ENCODE results near the gene FAM131B.

The FAM131B gene

DNA sequence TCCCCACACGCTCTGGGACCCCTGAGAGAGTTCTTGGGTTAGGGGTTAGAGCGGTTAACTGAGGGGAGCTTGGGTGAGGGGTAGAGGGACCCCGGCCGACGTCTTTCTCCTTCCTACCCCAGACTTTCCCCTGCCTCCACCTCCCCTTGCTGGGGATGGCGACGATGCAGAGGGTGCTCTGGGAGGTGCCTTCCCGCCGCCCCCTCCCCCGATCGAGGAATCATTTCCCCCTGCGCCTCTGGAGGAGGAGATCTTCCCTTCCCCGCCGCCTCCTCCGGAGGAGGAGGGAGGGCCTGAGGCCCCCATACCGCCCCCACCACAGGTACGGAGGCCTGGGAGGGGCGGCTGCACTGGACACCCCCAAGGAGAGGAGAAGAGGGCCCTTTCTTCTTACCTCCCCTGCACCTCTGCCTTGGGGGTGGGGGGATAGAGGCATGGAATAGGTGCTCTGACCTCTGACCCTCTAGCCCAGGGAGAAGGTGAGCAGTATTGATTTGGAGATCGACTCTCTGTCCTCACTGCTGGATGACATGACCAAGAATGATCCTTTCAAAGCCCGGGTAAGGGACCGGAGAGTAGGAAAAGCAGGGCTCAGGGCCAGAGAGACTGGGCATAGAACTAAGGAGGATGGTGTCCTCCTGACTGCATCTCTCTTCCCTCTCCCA, 19.7 kb upstream of the FAM131B start:
- no peak for DNase-seq

DNA sequence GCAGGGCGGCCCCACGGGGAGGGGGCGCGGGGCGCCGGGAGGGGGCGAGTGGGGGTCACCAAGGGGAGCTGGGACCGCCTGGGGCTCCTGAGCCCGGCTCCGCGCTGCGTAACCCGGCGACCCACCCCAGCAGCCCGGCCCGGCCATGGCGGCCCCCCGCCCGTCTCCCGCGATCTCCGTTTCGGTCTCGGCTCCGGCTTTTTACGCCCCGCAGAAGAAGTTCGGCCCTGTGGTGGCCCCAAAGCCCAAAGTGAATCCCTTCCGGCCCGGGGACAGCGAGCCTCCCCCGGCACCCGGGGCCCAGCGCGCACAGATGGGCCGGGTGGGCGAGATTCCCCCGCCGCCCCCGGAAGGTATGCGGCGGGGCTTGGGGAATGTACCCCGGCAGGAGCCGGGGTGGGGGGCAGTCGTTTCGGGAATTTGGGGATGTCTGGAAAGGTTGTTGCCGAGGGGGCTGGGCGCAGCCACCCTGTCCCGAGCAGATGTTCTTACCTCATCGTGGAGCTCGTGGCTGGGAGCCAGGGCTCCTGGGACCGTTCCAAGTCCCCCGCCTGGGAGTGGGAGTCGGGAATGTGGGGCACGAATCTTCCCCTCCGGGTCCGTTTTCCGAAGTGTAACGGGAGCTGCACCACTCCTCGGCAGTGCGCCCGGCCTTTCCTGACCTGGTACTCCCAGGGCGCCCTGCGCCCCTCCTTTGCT, 19.1 kb upstream of the FAM131B start:
- DNase-seq, result no peak

DNA sequence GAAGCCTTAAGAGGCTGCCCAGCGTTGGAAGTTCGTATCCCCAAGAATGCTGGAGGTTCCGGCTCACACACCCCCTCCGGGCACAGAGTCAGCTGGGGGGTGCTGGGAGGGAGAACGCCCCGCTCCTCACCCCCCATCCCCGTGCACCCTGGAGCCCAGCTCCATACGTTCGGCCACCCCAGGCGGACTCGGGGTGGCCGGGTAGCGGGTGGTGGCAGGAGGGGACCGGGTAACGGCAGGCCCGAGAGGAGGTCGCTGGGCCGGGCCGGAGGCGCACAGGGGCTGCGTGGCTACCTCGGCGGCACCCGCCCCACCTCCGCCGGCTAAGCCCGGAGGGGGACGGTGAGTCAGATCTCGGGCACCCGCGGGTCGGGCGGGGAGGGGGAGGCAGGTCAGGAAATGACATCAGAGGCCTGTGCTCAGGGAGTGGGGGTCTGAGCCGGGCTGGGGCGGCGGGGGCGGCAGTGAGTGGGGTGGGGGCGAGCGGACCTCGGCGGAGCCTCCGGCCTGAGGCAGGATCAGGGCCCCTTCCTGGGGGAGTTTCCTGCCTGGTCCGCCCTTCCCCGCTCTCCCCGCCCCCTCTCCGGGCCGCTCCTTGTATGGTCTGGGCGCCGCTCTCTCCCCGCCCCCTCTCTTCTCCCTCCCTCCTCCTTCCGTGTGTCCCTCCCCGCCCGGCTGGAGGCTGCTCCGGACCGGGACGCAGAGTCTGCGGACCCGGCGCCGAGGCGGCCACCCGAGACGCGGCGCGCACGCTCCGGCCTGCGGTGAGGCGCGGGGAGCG, 18.3 kb upstream of the FAM131B start, which contains the start of gene ZYX:
TSS of gene ZYX (plus strand) at position 700 of the 781 bp plus-strand sequence. CDS start 227 bp downstream, outside the sequence.
- peak; percentile 86 for DNase-seq

DNA sequence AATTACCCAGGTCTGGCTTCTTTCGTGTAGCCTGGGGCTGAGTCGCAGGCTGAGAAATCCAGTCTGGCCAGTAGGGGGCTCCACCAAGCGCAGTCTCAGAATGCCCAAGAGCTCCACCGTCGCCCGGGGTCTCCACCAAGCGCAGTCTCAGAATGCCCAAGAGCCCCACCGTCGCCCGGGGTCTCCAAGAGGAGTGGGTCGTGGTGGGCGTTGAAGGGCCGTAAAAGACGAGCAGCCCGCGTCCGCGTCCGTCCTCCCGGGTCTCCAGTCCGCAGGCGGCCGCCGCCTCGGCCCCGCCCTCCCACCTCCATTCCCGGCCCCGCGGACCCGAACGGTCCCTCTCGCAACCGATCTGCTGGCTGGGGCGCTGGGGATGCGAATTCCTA, 17.7 kb upstream of the FAM131B start:
- peak; percentile 90 for DNase-seq

DNA sequence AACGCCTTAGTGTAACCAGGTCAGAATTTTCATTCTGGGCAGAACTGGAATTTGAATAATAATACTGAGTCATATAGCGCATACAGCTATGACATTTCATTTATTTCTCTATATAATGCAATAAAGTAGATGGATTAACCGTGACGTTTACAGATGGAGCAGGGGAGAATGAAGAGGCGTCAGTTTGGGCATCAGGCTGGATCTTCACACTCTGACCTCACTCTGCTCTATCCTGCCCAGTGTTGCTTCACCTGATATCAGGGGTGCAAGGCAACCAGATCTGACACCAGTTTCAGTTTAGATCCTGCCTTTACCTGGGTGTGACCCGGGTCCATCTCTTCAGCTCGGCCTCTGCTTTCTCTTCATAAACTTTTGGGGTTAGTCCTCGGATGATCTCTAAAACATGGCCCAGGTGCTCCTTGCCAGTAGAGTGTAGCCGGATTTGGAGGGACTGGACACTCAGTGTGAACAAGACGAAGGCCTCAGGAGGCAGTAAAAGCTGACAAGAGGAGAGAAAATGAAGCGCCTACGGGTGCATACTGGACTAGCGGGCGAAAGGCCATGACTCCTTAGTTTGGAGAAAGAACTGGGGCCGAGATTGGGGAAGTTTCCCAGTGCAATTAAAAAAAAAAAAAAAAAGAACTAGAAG, 17.2 kb upstream of the FAM131B start:
- no peak for DNase-seq

DNA sequence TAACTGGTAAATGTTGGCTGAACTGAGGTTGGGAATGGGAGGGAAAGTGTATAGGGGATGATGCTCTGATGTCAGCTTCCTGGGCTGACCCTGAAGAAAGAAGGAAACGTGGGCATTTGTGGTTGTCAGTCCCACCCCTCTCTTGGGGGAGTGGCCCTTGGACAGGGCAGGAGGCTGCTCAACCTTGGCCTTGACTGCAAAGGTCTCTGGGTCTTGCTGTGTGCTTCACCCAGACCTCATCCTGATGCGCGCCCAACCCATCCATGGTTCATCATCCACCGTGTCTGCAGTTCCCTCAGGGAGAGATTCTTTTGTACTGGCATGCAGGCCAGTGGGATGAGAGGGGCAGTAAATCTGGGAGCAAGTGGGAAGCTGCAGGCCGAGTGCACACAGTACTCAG, 13.9 kb upstream of the FAM131B start:
- DNase-seq, result no peak

DNA sequence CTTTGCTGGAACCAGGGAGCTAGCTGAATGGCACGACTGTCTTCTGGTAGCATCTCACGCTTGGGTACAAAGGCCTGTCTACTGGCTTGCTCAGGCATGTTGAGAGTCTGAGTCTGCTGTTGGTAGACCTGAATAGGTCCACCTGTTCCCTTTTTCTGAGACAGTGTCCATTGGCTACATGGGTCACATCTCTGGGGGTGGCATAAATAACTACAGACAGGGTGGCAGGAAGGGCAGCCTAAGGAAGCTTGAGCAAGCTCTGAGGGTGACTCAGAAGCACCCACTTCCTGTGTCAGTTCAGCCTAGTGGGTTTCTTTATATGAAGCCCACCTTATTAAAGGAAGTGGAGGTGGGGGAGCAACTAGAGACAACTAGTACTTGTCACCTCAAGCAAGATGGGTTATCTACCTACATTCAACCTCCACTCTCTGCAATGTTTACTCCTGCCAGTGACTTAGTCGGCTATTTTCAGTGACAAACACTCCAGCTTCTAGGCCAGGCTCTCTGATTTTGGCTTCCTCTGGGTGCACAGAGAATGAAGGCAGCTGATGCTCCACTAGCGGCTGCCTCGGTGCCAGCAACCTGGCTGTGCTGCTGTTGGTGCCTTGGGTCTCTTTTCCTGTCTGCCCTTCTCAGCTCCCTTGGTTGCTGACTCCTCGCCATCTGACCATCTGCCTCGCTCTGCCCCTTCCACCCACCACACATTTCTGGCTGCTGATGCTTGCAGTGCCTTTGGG, 13.0 kb upstream of the FAM131B start:
- DNase-seq, result no peak

DNA sequence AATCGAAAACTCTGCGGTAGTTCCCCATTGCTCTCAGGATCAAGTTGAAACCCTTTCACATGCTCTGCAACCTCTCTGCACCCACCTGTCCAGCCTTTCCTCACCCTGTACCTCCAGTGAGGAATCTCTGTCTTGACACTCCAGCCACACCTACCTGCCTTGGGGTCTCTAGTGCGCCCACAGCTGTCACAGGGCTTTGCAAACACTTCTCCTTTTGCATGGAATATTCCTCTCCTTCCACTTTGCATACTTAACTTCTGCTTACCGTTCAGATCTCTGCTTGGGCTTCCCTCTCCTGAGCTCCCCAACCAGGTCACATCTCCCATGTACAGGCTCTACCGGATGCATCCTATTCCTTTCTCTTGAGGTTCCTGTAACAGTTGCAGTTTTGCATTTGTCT, 12.0 kb upstream of the FAM131B start:
- no peak for DNase-seq

DNA sequence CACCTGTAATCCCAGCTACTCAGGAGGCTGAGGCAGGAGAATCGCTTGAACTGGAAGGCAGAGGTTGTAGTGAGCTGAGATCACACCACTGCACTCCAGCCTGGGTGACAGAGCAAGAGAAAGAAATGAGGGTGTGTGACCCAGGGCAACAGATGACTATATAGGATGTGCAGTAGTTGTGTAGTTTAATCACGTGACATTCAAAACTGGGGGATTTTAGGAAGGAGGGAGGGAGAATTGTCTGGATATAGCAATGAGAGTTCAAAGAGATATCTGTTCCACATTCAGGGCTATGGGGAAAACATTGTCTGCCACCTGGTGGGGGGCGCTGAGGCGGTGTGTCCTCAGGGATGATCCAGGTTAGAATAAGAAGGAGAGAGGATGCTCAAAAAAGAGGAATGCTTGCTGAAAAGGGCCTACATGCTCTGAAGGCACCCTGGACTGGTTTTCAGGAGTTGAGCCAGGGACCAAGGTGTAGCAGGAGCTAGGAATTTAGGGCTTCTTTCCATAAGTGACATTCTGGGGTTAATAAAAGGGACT, 10.8 kb upstream of the FAM131B start:
- DNase-seq, result no peak

DNA sequence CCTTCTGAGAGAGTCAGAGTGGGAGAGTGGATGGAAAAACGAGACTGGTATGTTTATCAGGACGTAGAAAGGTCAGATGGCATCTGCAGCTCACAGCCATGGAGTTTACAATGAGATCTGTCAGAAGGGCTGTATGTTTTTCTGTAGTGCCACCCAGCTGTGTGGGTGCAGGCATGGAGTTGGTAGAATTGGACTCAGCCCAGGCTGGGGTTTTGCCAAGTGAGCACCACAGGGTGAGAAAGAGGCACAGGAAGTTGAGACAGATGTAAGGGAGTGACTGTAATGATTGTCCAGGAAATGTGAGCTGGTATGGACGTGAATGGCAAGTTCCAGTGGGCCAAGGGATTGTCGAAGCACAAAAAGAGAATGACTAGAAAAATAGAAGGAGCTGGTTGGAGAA, 9.6 kb upstream of the FAM131B start:
- DNase-seq, result peak; percentile 54

DNA sequence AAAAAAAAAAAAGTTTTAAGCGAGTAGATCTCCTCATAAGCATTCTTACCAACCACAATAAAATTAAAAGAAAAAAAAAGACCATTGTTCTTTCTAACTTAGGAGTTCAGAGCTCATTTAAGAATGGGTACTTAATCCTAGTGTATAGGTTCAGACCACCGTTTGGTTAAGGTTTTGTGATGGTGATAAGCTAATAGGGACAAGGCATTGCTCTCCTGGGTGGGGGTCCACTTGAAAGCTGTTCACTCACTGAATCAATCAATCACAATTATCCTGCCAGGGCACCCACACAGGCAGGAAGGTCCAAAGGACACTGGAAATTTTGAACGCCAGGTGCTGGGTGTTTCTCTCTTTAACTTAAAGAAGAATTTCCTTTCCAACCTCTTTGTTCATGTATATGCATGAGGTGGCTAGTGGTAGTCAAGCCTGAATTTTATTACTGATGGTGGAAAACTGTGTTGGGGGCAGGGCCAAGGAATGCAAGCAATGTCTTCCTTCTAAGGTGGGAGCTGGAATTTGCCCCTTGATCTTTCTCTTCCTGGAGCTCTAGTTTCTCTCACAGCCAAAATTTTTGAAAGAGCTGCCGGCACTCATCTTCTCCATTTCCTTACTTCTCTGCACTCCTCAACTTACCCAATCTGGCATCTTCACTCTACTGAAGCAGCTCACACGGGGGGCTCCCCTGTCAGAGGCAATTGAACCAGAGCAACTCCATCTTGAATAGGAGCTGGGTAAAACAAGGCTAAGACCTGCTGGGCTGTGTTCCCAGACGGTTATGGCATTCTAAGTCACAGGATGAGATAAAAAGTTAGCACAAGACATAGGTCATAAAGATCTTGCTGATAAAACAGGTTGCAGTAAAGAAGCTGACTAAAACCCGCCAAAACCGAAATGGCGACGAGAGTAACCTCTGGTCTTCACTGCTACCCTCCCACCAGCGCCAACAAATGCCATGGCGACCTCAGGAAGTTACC, 7.5 kb upstream of the FAM131B start:
- DNase-seq, result no peak

DNA sequence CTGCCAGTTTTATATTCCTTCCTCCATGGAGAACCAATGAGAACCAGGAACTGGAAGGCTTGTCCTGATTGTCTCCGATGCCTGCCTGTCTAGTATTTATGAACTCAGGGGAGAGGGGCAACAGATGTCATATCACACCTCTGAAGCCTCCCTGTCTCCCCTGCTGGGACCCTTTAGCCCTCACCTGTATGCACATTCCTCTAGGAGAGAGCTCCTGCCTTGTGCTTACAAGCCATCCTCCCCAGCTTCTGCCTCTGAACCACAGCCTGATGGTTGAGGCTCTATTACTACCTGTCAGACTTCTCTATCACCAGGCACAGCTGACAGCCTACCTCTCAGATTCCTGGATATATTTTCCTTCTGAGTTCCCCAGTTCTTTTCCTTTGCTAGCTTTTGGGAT, 5.9 kb upstream of the FAM131B start:
- DNase-seq, result no peak

DNA sequence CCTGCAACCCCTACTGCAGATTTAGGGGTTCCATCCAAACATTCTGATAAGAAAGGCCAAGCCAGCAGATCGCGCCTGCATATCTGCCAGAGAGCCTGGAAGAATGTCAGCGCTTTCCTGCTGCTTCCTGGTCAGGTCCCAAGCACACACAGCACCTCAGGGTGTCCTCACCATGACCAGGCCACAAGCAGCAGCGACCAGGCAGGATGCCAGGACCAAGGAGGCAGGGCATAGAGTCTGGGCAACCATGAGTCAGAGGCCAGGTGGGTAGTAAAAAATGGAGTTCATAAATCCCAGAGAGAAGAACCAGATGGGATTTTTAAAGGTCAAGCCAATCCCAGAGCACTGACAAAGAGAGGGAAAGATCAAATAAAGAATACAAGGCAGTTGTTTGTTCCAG, 5.5 kb upstream of the FAM131B start:
- no peak for DNase-seq

DNA sequence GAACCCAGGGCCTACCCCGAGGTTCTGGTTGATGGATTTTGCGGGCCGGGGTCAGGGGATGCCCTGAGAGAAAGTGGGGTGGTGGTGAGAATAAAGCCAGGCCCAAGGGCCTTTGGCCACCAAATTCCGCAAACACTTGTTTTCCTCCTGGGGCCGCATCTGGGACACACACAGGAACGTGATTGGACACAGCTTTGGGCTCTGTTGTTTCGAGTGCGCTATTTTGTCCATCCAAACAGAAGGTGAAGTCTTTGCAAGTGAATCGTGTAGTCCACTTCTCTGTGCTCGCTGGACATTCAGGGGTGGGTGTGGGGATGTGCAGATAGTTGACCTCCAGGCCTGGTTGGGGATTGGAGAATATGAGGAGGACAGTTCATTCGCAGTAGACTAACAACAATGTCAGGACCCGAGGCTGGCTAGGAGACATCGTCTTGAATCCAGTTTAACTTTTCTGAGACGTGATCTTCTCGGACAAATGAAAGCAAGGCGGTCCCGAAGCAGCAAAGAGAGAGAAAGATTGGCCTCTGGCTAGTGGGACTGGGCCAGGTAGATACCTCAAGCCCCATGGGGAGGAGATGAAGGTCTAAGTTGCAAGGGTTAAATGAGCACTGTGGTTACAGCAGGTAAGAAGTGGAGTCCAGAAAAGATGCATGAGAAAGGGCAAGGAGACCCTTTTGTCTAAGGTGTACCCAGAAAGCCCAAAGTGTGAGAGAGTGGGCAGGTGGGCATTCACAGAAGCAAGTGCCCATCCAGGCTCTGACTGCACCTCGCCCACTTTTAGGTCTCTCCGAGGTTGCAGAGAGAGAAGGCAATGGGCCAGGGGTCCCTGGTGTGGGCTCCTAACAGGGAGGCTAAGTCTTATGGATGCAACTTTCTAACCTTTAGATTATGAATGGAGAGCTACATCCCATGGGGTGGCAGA, 764 bp upstream of the FAM131B start:
- no peak for DNase-seq

DNA sequence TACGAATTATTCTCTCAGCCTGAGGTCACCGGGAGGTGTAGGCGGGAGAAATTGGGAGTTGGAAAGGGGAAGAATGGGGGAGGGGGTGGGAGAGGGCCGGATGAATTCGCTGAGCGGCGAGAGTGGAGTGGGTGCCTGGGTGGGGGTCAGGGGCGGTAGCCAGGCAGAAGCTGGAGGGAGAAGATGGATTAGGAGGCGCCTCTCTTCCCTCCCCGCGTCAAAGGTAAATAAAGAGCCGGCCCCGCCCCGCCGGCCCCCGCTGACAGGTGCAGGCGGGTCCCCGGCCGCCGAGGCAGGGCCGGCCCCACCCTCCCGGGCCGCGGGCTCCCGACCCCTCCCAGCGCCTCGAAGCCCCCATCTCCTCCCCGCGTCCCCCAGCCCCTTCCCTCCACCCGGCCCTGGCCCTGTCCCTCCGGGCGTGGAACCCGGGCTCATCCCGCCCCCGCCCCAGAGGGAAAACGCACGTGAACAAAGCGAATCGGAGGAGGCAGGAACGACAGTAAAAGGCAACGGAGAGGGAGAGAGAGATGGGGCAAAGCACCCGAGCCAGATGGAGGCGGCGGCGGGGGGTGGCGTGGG, 872 bp downstream of the FAM131B start:
- DNase-seq, result no peak

DNA sequence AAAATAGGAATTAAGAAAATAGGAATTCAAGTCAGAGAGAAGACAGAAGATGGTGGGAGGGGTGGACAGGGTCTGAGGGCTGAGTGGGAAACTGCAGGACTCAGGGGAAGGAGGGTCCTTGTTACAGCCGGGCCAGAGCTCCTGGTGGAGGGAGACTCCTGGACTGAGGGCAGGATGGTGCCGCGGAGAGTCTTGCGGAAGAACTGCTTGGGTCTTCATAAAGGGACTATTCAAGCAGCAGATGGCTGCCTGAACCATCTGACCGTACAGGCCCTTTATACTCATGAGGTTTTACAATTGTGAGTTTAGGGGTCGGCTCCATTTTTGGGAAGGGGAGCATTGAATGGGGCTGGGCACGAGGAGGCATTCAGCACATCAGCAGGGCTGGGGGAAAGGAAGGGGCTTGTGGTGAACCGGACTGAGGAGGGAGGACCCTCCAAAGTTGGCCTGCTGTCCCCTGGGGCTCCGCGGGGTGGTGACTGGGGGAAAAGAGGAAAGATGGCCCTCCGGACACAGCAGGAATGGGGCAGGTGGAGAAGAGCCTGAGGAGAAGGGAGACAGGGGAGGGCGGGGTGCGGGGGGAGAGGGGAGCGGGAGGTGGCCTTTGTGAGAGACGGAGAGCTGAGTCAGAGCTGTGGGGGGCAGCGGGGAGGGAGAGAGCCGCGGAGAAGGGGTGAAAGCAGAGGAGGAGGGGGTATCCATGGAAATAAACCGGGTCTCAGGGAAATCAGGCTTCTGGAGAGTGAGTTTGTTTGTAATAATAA, 1.5 kb downstream of the FAM131B start:
- DNase-seq, result no peak

DNA sequence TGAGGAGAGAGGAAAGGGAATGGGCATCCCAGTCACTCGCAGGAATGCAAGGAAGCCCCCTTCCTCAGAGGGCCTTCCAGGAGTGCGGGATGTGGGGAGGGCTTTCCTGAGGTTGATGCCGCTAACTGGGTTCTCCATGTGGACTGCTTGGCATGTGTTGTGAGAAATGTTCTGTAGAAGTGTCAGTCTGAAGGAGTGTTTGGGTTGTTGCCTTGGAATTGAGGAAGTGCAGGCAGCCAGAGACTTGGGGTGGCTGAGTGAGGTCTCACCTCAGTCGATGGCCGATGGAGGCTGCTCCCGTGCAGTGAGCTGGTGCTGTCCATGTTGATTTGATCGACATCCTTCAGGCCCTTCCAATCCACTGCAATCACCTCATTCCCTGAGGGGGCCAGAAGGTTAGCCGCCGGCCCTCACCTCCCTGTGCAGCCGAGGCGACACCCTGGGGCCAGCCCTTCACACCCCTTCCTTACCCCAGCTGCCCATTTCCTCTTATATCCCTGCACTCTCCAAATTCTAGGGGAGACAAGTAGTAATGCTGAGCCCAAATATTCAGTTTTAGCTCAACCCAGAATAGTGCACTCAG, 2.7 kb downstream of the FAM131B start:
- DNase-seq, result no peak

DNA sequence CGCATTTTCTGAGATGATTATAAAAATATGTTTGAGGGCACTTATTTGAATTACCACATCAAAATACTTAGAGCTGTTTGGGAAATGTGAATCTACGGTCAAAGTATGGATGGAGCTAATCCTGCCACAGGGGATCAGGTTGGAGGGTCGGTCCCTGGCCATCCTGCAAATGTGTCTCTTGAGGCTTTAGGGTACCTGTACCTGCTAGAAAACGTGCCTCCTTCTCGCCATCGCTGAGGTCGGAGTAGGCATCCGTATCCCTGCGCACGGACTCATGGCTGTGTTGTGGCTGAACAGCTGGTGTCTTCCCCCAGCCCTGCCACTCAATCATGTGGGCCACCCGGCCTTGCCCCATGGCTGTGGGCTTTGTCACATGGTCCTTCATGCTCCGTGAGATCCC, 3.9 kb downstream of the FAM131B start:
- DNase-seq, result no peak

Measured in activated CD4-positive, alpha-beta T cell treated with anti-CD3 and anti-CD28 coated beads, Interleukin-2, amount 50 U/mL, for 1 hour (primary cell).